ENCODE data around the gene DNER. TPM values are rescaled to one million over a fixed set of nuclear protein-coding genes. Genes with fewer than 3 reads are reported as not detected.
"Not testable (repeated sequence)": the region's sequence is repeated elsewhere in the genome, so short reads cannot be mapped to it uniquely, and the experiment has no call there.

DNER gene
- total RNA-seq, 2 donors from 2014 or later = 17.6 to 28.4 TPM

- Histone ChIP-seq H3K27me3 (no peaks in the 10 kb centered on the region), H3K27ac (no peak overlapping the region), H3K4me1 (no peaks in the 10 kb centered on the region), H3K36me3 (no peaks in the 10 kb centered on the region), H3K9me3 (peaks cover 0 to 3% of the 10 kb centered on the region in 2 donors), H3K4me3 (no peak overlapping the region)
- TF ChIP-seq CTCF (IDR thresholded peaks at IDR 0.05) = no peak
- DNase-seq (ENCODE audit: low spot score) = no peak
These were observed 17.6 kb upstream of the DNER start for GRCh38 chr2:229731916-229732315.

GRCh38 chr2:229731363-229731762 is 17.0 kb upstream of the DNER start:
- DNase-seq (ENCODE audit: low spot score) = no peak
- TF ChIP-seq CTCF (IDR thresholded peaks at IDR 0.05) = no peak
- Histone ChIP-seq H3K27ac (no peak overlapping the region), H3K36me3 (no peaks in the 10 kb centered on the region), H3K4me1 (no peaks in the 10 kb centered on the region), H3K27me3 (no peaks in the 10 kb centered on the region), H3K9me3 (no peaks in the 10 kb centered on the region), H3K4me3 (no peak overlapping the region)

GRCh38 chr2:229728370-229728769 is 14.0 kb upstream of the DNER start:
- no peak overlapping the region for H3K27ac ChIP-seq
- TF ChIP-seq CTCF (IDR thresholded peaks at IDR 0.05) = no peak
- no peak for DNase-seq (ENCODE audit: low spot score)
- H3K9me3 ChIP-seq = no peaks in the 10 kb centered on the region
- no peaks in the 10 kb centered on the region for H3K4me1 ChIP-seq
- no peaks in the 10 kb centered on the region for H3K27me3 ChIP-seq
- no peaks in the 10 kb centered on the region for H3K36me3 ChIP-seq
- no peak overlapping the region for H3K4me3 ChIP-seq

- no peaks in the 10 kb centered on the region for H3K9me3 ChIP-seq
- H3K4me3 ChIP-seq = no peak overlapping the region
- H3K27ac ChIP-seq = no peak overlapping the region
- no peak for DNase-seq (ENCODE audit: low spot score)
- H3K27me3 ChIP-seq = no peaks in the 10 kb centered on the region
- TF ChIP-seq CTCF (IDR thresholded peaks at IDR 0.05) = no peak
- no peaks in the 10 kb centered on the region for H3K36me3 ChIP-seq
- H3K4me1 ChIP-seq = no peaks in the 10 kb centered on the region
These were observed 12.3 kb upstream of the DNER start for GRCh38 chr2:229726643-229727042.

GRCh38 chr2:229725716-229726574 is 11.6 kb upstream of the DNER start:
- Histone ChIP-seq H3K27me3 (no peaks in the 10 kb centered on the region), H3K27ac (no peak overlapping the region), H3K36me3 (no peaks in the 10 kb centered on the region), H3K4me3 (no peak overlapping the region), H3K4me1 (no peaks in the 10 kb centered on the region), H3K9me3 (no peaks in the 10 kb centered on the region)
- no peak for TF ChIP-seq CTCF (IDR thresholded peaks at IDR 0.05)
- no peak for DNase-seq (ENCODE audit: low spot score)

GRCh38 chr2:229723192-229723591 is 8.8 kb upstream of the DNER start:
- H3K4me1 ChIP-seq; H3K27ac ChIP-seq; H3K36me3 ChIP-seq; H3K9me3 ChIP-seq; H3K4me3 ChIP-seq; H3K27me3 ChIP-seq; DNase-seq (ENCODE audit: low spot score): not testable (repeated sequence)

Measured in right atrium auricular region (tissue), 2 donors.